ENCODE data around the gene ITPA. TPM values are rescaled to one million over a fixed set of nuclear protein-coding genes. Genes with fewer than 3 reads are reported as not detected.

ITPA gene
- total RNA-seq (2021; ENCODE audit: unreplicated experiment) (77.3 TPM), Bru-seq, nascent RNA (percentile 80 among the genes with signal in this experiment), BruChase-seq, experiment 1, labeled RNA remaining after a 6-hour chase (percentile 85 among the genes with signal in this experiment), BruChase-seq, experiment 2, labeled RNA remaining after a 2-hour chase (percentile 88 among the genes with signal in this experiment)
- polyA plus RNA-seq (2012): 34.8 and 51.5 TPM in 2 replicates
- long read RNA-seq, transcript ITPA-201 (8 exons, 1,185 nt): major isoform, 33 of 125 reads
- long read RNA-seq, transcript ITPA-207 (2 exons, 670 nt): minor isoform, 6 of 125 reads
- long read RNA-seq, partial matches to known transcripts: 7 of 125 reads
- long read RNA-seq, other reads (novel, unspliced or antisense): 67 of 125 reads

DNA sequence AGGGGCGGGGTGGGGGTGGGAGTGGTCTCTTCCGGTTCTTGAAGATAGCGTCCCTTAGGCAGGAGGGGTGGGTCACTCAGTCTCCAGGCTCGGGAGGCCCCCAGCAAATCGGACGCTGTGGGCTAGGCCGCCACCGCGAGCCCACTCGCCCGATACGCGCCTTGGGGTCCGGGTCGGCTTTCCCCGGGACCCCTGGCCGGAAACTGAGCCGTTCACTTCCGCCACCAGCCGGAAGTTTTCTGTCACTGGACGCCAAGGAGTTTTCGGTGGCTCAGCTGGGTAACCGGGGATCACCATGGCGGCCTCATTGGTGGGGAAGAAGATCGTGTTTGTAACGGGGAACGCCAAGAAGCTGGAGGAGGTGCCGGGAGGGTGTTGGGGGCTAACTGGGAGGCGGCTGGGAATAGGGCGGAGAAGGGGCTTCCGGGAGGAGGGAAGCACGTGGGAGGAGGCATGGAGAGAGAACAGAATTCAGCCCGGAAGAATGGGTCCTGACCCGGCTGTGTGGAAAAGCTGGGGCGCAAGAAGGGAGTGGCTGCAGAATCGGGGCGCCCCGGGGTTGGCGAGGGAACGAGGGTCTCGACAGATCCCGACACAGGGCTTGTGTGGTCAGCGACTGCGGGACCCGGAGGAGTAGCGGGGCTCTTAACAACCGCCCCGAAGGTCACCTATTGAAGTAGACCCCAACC, at the start of gene ITPA:
TSS of gene ITPA (plus strand) at position 242 of the 689 bp plus-strand sequence. CDS start at position 296, 54 bp downstream.
- peaks cover 9 to 17% of the 10 kb centered on the region in 2 experiments; a peak in 3 of 4 replicates for H3K4me1 ChIP-seq (ENCODE audit: control insufficient read depth in 1 of 2, insufficient read depth in 2 of 2, low read length in 2 of 2)
- H3K4me2 ChIP-seq (ENCODE audit: low read length): peak within 1 kb of the TSS; percentile 91
- H3K36me3 ChIP-seq (ENCODE audit: control insufficient read depth in 1 of 2, insufficient read depth in 2 of 2, low read length in 2 of 2): peaks cover 6 to 12% of the 10 kb centered on the region in 2 experiments; a peak in 2 of 4 replicates
- peak within 1 kb of the TSS; percentile 85 for H2AFZ ChIP-seq (ENCODE audit: low read depth, low read length, poor library complexity, severe bottlenecking)
- no peak for DNase-seq (ENCODE audit: low read depth, low spot score)
- no peaks in the 10 kb centered on the region for H3K9me3 ChIP-seq (ENCODE audit: control insufficient read depth in 1 of 2, insufficient read depth in 1 of 2, low read depth in 1 of 2, low read length in 2 of 2)
- ChIA-PET POLR2A (interaction anchor here (0.6 kb wide), 1 partner anchor 202 kb away, joined by 3 read pairs; no protein-coding TSS in a partner anchor), RAD21 (ENCODE audit: low non-redundant PET in 1 of 2, low total read pairs in 2 of 2, uncharacterized antibody in 2 of 2, unreplicated experiment in 2 of 2) (no interaction called here), CTCF (interaction anchor here (0.7 kb wide), 1 partner anchor 9 kb away, joined by 4 read pairs; no protein-coding TSS in a partner anchor)
- peak within 1 kb of the TSS; percentile 88 to 94 for H3K4me3 ChIP-seq (replicated peaks in 1 of 2; ENCODE audit: low read depth in 1 of 2, low read length in 2 of 2)
- intact Hi-C loops (cut with micrococcal nuclease): no loop called here
- H3K79me2 ChIP-seq (ENCODE audit: insufficient read depth, low read length): peaks cover 56% of the 10 kb centered on the region
- BruUV-seq (replicated peaks): TSS peak; percentile 79
- peak; percentile 44 for TF ChIP-seq POLR2A (IDR thresholded peaks at IDR 0.05; ENCODE audit: borderline replicate concordance, extremely low read depth, insufficient read depth, insufficient read length)
- TF ChIP-seq SIN3A (IDR thresholded peaks at IDR 0.05; ENCODE audit: low read depth): peak; percentile 75; the same call in 1 of the 2 replicates
- TF ChIP-seq, protein P1, sequence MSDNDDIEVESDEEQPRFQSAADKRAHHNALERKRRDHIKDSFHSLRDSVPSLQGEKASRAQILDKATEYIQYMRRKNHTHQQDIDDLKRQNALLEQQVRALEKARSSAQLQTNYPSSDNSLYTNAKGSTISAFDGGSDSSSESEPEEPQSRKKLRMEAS (IDR thresholded peaks at IDR 0.05): peak; percentile 97
- TF ChIP-seq ELF1 (IDR thresholded peaks at IDR 0.05; ENCODE audit: borderline replicate concordance, low read depth): peak; percentile 69; the same call in 1 of the 2 replicates
- TF ChIP-seq ZNF274 (IDR thresholded peaks at IDR 0.05; ENCODE audit: low read depth, low read length): no peak
- TF ChIP-seq JUND (IDR thresholded peaks at IDR 0.05): no peak
- peak; percentile 79 for TF ChIP-seq POLR2AphosphoS5 (IDR thresholded peaks at IDR 0.05; ENCODE audit: low read depth, low read length)
- ATAC-seq: peak; percentile 57
- H3K27me3 ChIP-seq (ENCODE audit: insufficient read depth, low read length): no peaks in the 10 kb centered on the region
- H3K9me2 ChIP-seq (ENCODE audit: insufficient read depth): no peaks in the 10 kb centered on the region
- H4K20me1 ChIP-seq (ENCODE audit: insufficient read depth): no peaks in the 10 kb centered on the region
- H3K9ac ChIP-seq (ENCODE audit: low read length): peak within 1 kb of the TSS; percentile 89
- H3K27ac ChIP-seq (ENCODE audit: low read depth, low read length): peak within 1 kb of the TSS; percentile 91

Measured in HCT116 (cell line).